Fibroblast of skin of back (primary cell): ENCODE measurements around the gene KCNJ15.

Source experiments
- DNase-seq: peaks from one replicate; pipeline ENCODE4 v3.0.0-alpha.2; 2013

KCNJ15 gene

DNA sequence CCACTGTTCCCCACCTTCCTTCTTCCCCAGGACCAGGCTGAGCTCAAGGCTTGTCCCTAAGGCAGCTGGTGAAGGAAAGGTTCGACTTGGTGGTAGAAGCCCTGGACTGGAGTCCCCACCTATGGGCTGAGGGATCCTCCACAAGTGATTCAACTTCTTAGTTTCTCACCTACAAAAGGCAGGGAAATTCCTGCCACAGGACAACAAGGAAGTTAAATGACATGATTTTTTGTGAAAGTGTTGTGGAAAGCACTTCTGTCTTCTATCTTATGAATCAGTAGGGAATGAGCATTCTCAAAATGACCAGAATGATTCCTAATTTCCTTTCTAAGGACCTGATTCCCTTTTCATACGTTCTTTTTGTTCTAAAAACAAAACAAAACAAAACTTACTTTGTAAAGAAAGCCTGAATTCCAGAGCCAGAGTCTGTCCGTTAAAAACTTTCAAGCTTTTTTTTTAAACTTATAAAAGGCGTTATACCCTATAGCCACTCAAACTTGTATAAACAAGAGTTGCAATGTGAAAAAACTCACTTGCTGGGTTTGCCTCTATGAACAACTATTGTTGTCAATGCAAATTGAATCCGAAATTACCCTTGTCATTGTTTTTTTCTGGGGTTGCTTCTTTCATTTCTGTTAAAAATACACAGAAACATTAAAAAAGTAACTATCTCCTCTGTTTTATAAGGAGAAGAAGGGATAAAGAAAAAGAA is 12.2 kb downstream of the KCNJ15 start:
- DNase-seq, result no peak

DNA sequence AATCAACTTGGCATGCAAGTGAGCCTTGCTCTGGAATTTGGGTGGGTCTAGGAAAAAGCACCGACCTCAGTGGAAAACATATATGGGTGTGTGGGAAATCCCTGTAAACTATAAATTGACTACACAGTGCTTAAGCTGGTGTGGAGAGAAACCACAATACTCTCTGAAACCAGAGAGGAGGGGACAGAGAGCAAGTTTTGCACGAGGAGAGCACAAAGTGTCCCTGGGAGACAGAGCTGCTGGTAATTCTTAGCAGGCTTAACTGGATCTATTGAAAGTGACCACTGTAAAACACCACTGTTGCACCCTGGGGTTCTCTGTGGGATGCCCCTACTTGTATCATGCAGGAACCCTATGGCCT is 12.8 kb downstream of the KCNJ15 start:
- DNase-seq, result peak; percentile 47

DNA sequence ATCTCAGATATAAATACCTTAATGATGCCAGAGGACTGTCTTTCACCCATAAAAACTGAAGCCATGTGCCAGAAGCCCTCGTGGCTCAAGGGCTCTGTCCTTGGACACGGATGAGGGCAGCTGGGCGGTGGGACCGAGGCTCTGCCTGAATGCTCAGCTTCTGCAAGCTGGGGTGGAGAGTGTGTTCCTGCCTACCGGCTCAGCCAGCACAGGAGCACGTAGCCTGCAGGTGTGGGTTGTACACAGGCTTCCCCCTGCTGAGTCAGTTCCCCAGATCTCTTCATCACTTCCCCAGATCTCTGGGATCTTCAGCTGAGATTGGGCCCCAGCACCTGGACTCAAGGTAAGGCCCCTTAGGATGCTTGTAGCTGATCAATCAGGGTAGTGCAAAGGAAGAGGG is 15.4 kb downstream of the KCNJ15 start:
- DNase-seq, result no peak

DNA sequence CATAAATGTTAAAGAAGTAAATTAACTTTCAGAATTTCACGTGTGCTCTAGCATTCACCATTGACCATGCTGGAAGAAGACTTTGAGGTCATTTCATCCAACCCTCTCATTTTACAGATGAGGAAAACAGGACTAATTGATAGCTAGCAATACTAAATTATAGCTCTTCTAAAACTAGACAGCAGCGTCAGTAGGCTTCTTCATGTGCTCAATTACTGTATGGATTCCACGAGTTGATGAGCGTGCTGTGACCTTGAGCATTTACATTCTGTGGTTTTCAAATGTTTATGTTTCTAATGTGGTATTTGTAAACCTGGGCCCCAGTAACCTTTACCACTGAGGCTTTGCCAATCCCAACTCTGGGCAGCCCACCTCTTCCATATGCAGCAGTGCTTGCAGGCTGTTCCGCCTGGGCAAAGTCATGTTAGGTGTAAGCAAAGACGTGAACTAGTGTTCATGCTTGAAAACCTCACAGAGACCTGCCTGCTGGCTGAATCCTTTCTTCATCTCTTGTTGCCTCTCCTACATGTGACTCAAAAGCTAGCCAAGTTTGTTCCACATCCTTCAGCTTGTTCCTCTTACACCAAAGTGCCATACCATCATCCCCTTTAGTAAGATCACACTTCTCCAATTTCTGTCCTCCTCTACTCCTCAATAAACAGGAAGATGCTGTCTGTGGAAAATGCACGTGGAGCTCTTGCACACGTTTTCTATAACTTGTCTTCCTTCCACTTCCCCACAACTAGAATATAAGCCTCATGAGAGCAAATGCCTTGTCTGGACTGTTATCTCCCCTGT is 17.2 kb downstream of the KCNJ15 start:
- DNase-seq, result no peak

DNA sequence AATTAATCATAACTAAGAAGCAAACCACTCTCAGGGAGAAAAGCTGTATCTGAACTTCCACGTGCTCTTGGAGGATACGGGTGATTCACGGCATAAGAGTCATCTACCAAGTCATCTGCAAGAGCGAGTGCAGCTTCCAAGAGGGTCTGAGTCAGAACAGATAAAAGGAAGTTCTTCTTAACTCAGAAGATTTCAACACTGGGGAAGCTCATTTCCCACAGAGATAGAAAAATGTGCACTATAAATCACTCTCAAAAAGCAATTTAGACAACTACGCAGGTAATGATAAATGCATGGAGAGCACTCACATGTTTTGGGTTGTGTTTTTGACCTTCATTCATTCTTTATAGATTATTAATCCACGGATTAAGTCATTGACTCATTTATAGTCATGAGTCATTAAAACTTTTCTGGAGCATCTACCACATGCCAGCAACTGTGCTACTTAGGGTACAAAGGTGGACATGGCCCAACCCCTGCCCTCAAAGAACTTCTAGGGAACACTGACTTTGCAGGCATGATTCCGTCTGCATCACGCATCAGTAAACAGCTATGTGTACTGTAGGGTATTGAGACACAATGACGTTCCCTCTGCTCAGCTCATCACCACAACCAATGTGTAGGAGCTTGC is 20.8 kb downstream of the KCNJ15 start:
- peak; percentile 98 for DNase-seq

DNA sequence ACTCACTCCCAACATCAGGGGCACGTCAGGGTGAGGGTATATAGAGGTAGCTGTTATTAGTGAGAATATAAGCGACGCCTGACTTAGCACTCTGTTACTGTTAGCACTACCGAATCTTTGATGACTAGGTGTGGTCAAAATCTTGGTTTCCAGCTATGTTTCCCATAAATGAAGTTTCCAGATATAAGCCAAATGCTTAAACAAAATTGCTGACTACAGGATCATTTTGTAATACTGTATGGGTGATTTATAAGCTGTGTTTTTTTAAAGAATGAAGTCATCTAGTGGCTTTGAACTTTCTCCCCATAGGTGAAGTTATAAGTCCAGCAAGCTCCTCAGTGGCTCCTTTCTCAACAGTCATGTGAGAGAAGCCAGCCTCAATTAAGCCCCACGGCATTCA is 23.7 kb downstream of the KCNJ15 start:
- DNase-seq, result no peak

DNA sequence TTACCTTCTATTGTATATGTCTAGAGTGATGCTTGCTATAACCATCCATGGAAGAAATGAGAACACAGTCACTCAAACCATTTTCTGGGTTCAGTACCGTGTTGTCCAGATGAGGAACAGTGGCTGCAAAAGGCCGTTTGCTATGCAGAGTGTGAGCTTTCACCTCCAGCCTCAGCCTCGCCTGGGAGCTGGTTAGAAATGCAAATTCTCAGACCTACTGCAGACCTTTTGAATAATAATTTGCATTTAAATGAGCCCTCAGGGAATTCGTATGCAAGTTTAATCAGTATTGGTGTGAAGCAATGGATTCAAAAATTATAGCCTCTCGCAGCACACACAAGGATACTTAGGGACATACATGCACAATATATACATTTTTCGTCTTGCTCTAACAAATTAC is 24.1 kb downstream of the KCNJ15 start:
- no peak for DNase-seq

DNA sequence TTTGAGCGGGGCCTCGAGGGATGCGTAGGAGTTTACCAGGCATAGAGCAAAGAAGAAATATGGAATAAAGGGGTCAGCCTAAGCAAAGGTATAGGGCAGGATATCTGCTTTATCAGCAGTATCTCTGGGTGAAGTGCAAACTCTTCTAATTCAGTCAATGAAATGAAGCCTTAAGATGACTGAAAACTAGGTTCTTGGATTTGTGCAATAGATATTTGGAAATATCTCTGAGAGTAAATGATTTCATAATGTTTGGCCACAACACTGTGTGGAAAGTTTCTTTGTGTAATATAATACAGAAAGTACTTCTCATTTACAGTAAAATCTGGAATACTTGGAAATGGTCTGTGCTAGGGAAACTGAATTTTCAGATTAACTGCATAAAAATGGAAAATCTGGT is 26.1 kb downstream of the KCNJ15 start:
- no peak for DNase-seq

DNA sequence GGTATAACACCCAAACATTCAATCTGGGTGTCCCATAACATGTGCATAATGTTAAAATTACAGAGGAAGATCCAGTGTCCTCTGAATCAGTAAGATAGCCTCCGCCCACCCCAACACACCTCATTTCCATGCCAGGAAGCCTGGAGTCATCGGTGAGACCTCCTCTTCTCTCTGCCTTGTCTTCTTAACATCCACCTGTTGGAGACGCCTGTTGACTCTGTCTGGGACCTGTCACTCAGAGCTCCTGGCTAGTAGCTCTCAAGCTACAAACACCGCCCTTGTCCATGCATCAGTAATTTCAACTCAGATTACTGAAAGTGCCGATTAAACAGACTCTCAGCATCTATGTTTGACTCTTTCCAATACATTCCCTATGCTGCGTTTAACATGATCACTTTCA is 27.4 kb downstream of the KCNJ15 start:
- DNase-seq, result no peak

DNA sequence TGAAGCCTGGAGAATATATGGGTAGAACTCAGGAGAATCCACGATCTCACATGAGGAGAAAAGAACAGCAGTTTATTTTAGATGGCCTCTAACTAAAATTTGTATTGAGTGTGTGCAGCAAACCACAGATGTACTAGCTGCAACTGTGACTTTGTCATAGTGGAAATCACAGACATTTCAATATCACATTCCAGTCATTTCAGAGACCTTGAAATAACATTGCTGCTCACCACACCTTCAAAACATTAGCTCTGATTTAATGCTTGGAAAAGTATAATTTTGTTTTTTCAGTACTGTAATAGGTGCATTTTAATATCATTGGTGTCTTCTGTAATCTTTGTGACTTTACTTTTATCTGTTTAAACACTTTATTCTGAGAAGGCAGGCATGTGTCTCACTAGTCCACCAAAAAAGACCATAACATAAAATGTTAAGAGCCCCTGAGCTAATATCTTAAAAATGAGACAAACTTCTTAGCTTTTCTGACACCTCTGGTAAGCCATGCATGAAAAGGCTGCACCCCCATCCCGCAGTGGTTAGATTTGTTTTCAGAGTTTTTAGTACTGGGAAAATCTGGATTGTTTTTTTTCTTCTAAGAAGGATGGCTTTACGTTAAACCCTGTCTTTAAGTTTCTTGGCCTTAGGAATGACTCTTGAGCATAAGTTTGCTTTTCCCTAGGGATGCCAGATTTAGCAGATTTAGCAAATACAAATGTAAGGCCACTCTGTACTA is 30.1 kb downstream of the KCNJ15 start:
- peak; percentile 73 for DNase-seq

DNA sequence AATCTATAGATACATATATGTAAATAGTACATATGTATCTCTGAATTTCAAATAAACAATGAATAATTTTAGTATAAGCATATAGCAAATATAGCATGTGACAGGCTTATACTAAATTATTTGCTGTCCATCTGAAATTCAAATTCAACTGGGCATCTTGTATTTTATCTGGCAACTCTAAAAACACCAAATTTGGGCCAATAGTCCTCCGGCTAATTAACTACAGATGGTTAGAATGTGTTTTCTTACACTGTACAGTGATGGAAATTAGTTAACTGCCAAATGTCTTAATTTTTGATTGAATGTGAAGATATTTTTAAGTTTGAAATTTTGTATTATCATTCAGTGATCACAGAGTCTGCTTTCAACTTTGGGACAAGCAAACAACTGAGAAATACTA is 30.7 kb downstream of the KCNJ15 start:
- DNase-seq, result no peak

DNA sequence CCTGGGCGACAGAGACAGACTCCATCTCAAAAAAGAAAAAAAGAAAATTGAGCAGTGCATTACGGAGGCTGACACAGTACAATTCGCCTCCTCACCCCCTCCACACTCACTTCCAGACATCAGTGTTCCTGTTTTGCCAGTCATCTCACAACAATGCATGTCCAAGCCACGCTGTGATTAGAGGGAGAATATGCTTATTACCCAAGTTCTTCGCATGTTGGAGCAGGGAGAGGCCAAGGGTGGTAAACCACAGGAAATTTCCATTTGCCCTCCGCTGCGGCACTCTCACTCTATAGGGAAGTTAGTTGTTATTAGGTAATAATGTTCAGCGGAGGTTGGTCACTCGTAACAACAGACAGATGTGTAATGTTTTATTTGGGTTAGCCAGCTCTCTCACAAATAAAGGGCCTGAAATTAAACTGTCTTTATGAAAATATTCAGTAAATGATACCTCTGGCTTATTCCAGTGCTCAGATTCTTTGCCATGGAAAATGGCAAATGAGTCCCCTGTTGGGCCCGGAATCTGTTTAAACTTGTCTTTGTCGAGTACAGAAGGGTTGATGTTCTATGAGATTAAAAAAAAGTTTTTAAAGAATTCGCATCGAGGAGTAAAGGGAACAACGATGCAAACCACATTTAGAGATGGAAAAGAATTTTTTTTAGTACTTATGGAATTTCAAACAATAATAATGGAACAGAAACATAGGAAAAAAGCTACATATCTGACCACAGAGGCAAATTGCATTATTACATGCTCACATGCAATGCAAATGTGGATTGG is 33.1 kb downstream of the KCNJ15 start:
- peak; percentile 99 for DNase-seq

DNA sequence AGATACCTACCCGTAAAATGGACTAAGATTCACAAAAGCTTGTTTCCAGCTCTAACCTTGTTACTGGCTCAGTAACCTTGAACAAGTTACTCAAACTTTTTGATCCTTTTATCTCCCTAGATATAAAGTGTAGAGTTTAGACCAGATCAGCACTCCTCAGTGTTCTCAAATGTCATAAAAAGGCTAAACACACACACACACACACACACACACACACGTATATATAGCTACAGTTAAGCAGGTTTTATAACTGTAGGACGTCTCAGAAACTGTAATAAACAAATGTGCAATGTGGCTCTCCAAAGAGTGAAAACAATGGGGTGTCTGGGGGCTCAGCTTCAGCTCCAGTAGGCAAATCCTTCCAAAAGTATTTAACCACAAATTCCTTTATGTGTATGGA is 34.0 kb downstream of the KCNJ15 start:
- DNase-seq, result no peak

DNA sequence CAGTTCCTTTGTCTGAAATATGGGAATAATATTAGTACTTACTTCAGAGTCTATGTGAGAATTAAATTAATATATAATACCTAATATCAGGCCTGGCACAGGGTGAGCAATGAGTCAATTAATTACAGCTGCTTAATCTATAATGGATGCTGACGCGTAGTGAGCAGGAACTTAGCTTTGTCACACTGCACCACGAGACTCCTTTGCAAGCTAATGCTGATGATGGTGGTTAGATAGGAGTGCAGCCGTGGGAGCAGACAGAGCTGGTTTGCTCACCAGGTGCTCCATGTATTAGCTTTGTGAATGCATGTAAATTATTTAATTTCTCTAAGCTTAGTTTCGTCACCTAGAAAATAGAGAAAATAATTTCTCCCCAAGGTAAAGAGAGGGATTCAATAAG is 35.1 kb downstream of the KCNJ15 start:
- DNase-seq, result no peak

DNA sequence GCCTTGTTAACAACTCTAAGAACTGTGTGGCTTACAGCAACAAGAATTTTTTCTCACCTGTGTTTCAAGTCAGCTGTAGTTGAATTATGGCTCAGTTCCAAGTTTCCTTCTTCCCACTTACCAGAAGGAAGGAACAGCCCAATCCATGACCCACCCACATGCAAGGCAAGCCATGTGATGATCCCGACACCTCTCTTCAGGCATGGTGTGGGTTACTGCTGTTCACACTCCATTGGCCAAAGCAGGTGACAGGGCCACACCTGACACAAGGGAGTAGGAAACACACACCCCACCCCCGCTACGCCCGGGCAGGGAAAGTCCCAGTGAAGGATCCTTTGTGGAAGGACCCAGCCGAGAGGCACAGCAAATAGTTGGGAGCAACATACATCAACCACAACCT is 36.3 kb downstream of the KCNJ15 start:
- DNase-seq, result no peak

DNA sequence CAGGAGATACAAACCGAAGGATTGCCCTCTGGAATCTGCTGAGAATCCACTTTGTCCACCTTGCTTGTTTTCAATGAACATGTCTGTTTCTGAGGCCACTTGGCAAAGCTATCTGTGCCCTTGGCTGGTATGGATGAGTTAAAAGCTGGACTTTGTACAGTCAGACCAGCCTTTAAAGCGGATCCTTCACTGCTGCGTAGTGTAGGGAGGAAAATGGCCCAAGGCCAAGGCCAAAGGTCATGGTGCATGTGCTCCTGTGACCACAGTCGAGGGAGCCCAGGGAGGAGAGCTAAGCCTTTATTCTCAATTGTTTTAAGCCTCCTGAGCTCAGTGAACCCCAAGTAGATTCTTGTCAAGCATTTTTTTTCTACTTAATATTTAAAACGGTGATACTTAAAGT is 37.0 kb downstream of the KCNJ15 start:
- no peak for DNase-seq

DNA sequence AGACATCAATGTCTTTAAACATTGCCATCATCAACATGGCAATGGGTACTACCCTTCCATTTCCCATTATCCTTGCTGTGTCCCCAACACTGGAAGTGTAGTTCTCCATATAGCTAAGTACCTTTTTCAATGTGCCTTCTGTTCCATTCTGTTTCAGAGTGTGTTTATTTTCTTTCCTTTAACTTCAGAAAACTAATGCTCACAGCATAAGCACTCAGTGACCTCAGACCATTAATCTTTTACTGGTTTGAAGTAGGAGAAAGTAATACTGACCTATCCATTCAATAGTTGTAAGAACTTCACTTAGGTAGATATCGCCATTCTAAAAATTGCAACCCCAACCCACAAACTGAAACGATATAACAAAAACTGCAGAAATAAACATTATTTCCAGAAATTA is 37.8 kb downstream of the KCNJ15 start:
- DNase-seq, result no peak

DNA sequence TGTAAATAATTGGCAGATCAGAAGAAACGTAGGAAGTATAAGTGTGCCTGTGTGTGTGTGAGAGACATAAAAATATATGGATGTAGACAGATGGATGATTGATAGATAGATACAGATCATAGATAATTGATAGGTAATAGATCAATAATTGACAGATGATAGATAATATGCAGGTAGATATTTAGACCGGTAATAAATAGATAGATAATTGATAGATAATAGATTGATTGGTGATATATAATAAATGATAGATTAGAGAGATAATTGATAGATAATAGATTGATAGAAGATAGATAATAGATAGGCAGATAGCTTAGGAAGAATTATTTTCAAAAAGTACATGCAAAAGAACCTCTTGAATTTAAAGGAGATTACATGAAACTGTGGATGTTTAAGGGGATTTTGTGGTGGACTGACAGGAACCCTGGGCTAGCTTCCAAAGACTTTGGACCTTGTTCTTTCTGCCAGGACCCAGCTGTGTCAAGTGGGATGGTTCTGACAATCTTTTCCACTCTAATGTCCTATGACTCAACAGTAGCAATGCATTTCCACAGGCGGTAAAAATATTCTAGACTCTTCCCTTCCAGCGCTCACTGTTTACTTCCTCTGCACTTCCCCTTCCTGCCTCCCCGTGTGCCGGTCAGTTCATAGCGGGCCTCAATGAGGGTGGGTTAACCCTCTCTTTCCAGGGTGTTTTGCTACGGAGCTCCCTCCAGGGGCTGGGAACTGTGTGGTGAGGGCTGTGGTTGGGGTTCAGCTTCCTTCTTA is 39.4 kb downstream of the KCNJ15 start:
- no peak for DNase-seq

DNA sequence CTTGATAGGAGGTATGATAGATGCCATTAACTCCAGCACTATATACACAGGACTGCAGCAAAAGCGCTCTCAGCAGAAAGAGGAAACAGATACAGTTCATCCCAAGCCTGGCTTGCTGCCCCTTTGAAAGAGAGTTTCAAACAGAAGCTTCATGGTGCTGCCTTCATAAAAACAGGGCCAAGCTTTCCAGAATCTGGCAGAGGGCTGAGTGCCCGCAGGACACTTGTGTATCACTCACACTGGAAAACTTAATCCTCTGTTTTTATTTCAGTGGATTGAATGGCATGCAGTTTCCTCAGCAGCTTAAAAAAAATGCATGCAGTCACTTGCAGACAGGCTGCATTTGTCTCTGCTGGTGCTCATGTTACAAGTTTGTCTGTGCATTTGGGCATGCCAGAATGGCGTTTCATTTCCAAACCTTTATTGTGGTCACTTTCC is 40.4 kb downstream of the KCNJ15 start:
- peak; percentile 93 for DNase-seq

DNA sequence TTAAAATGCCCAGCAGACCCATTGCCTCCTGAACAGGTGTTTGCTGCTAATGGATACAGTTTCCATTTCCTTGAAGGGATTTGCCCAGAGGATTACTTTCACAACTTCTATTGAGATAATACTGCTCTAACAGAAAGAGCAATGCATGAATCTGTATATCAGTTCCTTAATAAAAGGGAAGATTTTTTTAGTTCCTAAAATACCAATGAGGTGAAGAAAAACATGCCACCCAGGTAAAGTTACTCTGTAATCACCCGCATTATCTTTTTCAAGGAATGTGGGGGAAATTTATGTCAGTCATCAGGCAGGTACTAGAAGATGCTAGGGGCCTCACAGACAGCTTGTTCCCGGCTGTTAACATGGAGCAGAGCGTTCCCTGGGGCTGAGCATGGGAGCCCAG is 41.1 kb downstream of the KCNJ15 start:
- DNase-seq, result no peak

DNA sequence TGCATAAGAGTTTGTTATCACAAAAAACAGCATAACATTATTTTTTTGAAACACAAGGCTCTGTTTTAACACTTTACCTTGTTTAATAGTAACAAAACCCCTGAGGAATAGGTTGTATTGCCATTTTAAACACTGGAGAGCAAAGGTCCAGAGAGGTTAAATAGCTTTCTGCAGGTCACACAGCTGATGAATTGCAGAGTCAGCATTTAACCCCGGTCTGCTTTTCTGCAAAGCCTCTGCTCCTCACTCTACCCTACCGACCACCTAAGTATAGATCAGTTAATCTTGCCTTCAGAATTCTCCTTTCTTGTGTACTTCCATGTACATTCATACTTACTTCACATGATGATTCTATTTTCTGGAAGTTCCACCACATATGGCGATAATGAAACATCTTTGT is 42.0 kb downstream of the KCNJ15 start:
- no peak for DNase-seq

DNA sequence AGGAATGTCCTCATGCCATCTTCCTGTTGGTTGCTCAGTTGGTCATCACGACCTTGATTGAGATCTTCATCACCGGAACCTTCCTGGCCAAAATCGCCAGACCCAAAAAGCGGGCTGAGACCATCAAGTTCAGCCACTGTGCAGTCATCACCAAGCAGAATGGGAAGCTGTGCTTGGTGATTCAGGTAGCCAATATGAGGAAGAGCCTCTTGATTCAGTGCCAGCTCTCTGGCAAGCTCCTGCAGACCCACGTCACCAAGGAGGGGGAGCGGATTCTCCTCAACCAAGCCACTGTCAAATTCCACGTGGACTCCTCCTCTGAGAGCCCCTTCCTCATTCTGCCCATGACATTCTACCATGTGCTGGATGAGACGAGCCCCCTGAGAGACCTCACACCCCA is 42.9 kb downstream of the KCNJ15 start:
- DNase-seq, result no peak
